HTERT RPE-1 (cell line): ENCODE results near the gene TYW3.

Experiments used
- in situ Hi-C: fragments of 300-500 bp; cut with MboI; formaldehyde crosslinking; loops from 4 replicates; pipeline ENCODE4 v1.14.3; 2020; ENCODE audit warnings: low sequenced_read_pairs

Gene TYW3

GRCh38 chr1:74780594-74780993, 47.6 kb downstream of the TYW3 start:
- in situ Hi-C loops, result no loop called here

- in situ Hi-C loops, result no loop called here
Observed at GRCh38 chr1:74785944-74786343, 53.0 kb downstream of the TYW3 start.

- in situ Hi-C loops, result no loop called here
Observed at GRCh38 chr1:74790453-74790852, 57.5 kb downstream of the TYW3 start.

GRCh38 chr1:74791491-74791890, 58.5 kb downstream of the TYW3 start:
- in situ Hi-C loops, result no loop called here

GRCh38 chr1:74799119-74799657, 66.2 kb downstream of the TYW3 start:
- in situ Hi-C loops, result no loop called here

- in situ Hi-C loops, result no loop called here
Observed at GRCh38 chr1:74811436-74812179, 78.7 kb downstream of the TYW3 start.

GRCh38 chr1:74812180-74812541, 79.2 kb downstream of the TYW3 start:
- in situ Hi-C loops, result no loop called here
